Mesendoderm (in vitro differentiated cells): ENCODE results near the gene HHIPL2. TPM values are rescaled to one million over a fixed set of nuclear protein-coding genes. Genes with fewer than 3 reads are reported as not detected.

Experiments
- DNase-seq: peaks from one replicate; pipeline ENCODE4 v3.0.0; 2013
- H2AK5ac ChIP-seq: 2 replicates; pipeline ENCODE4 v1.6.1; 2013; ENCODE audit warnings: low read length, inconsistent platforms
- H2BK120ac ChIP-seq: 2 replicates; pipeline ENCODE4 v1.6.1; 2013; ENCODE audit warnings: low read depth, mild to moderate bottlenecking, low read length, moderate library complexity, mixed read lengths
- H2BK15ac ChIP-seq: replicated peaks from 2 replicates; pipeline ENCODE4 v1.6.1; 2013; ENCODE audit warnings: low read depth, mild to moderate bottlenecking, moderate library complexity
- H2BK5ac ChIP-seq: 2 replicates; pipeline ENCODE4 v1.6.1; 2013; ENCODE audit warnings: low read length, inconsistent platforms
- H3K18ac ChIP-seq: 2 replicates; pipeline ENCODE4 v1.6.1; 2013; ENCODE audit warnings: mild to moderate bottlenecking, low read length, mixed read lengths
- H3K23ac ChIP-seq: one replicate; pipeline ENCODE4 v1.6.1; 2013; ENCODE audit warnings: low read length
- H3K27ac ChIP-seq: 2 replicates; pipeline ENCODE4 v1.5.1; 2013; ENCODE audit warnings: low read depth, mild to moderate bottlenecking, inconsistent platforms, low read length, moderate library complexity
- H3K27me3 ChIP-seq: 2 replicates; pipeline ENCODE4 v1.6.1; 2013; ENCODE audit warnings: low read length, control low read depth, mild to moderate bottlenecking, inconsistent platforms; ENCODE audit not compliant: insufficient read depth, poor library complexity
- H3K36me3 ChIP-seq: 2 replicates; pipeline ENCODE4 v1.6.1; 2013; ENCODE audit warnings: low read length, inconsistent platforms; ENCODE audit not compliant: control insufficient read depth, insufficient read depth
- H3K4ac ChIP-seq: one replicate; pipeline ENCODE4 v1.6.1; 2013; ENCODE audit warnings: low read depth, mild to moderate bottlenecking, low read length, moderate library complexity
- H3K4me1 ChIP-seq: 2 replicates; pipeline ENCODE4 v1.6.1; 2013; ENCODE audit warnings: low read depth, low read length, inconsistent platforms; ENCODE audit not compliant: control insufficient read depth
- H3K4me2 ChIP-seq: 2 replicates; pipeline ENCODE4 v1.6.1; 2013; ENCODE audit warnings: low read length
- H3K4me3 ChIP-seq: 2 replicates; pipeline ENCODE4 v1.5.1; 2013; ENCODE audit warnings: mild to moderate bottlenecking, low read length
- H3K56ac ChIP-seq: one replicate; pipeline ENCODE4 v1.6.1; 2013; ENCODE audit warnings: low read length
- H3K79me1 ChIP-seq: 2 replicates; pipeline ENCODE4 v1.6.1; 2013; ENCODE audit warnings: low read length, inconsistent platforms
- H3K79me2 ChIP-seq: 2 replicates; pipeline ENCODE4 v1.6.1; 2013; ENCODE audit warnings: mild to moderate bottlenecking, low read length; ENCODE audit not compliant: control insufficient read depth, insufficient read depth
- H3K9ac ChIP-seq: 2 replicates; pipeline ENCODE4 v1.6.1; 2013; ENCODE audit warnings: low read length, inconsistent platforms
- H4K5ac ChIP-seq: one replicate; pipeline ENCODE4 v1.6.1; 2013; ENCODE audit warnings: low read length
- H4K8ac ChIP-seq: one replicate; pipeline ENCODE4 v1.6.1; 2013; ENCODE audit warnings: low read depth, mild to moderate bottlenecking, control low read depth, low read length, moderate library complexity
- WGBS: extraction: QIAGEN DNeasy Blood & Tissue Kit; methylation state at CpG from one replicate; pipeline ENCODE4 v1.1.7; 2013; ENCODE audit warnings: low lambda C conversion rate, missing lambda C conversion rate; ENCODE audit not compliant: insufficient coverage; ENCODE audit errors: extremely low coverage; 5-methylcytosine and 5-hydroxymethylcytosine counted together
- polyA plus RNA-seq, 2 experiments: library from polyadenylated mRNA; stranded (reverse); fragments of 200-250 nt; gene quantifications; one replicate each; pipeline ENCODE4 v1.2.3, GENCODE V29; 2013

The HHIPL2 gene
- polyA plus RNA-seq (2013, experiment 1 of 2), result 0.24 TPM
- 0.24 TPM for polyA plus RNA-seq (2013, experiment 2 of 2)

GRCh38 chr1:222547944-222548671 is at the start of gene HHIPL2:
HHIPL2 (minus strand) TSS chr1:222548104; CDS start chr1:222548044, 60 bp downstream.
- Histone ChIP-seq H3K9ac (no peak within 1 kb of the TSS), H4K5ac (no peak within 1 kb of the TSS), H3K79me2 (no peaks in the 10 kb centered on the region), H3K4ac (no peak within 1 kb of the TSS), H3K4me2 (no peak within 1 kb of the TSS), H3K79me1 (no peaks in the 10 kb centered on the region), H2AK5ac (no peak within 1 kb of the TSS), H4K8ac (no peak within 1 kb of the TSS), H3K27me3 (no peaks in the 10 kb centered on the region), H3K4me1 (no peaks in the 10 kb centered on the region), H3K18ac (no peak within 1 kb of the TSS), H2BK5ac (no peak within 1 kb of the TSS), H2BK120ac (no peak within 1 kb of the TSS), H3K4me3 (no peak within 1 kb of the TSS), H2BK15ac (no peak within 1 kb of the TSS), H3K36me3 (no peaks in the 10 kb centered on the region), H3K27ac (no peak within 1 kb of the TSS), H3K56ac (peak within 1 kb of the TSS; percentile 4), H3K23ac (no peak within 1 kb of the TSS)
- no CpG with 5 or more reads among the region's 8 CpGs for WGBS
- peak; percentile 65 for DNase-seq

GRCh38 chr1:222596696-222597095 is 48.8 kb upstream of the HHIPL2 start:
- Histone ChIP-seq H3K36me3 (no peaks in the 10 kb centered on the region), H3K4me3 (no peak overlapping the region), H3K4me2 (no peak overlapping the region), H4K5ac (no peak overlapping the region), H3K27me3 (peaks cover 2% of the 10 kb centered on the region), H2BK120ac (no peak overlapping the region), H2BK5ac (no peak overlapping the region), H3K23ac (no peak overlapping the region), H3K4ac (no peak overlapping the region), H3K79me2 (no peaks in the 10 kb centered on the region), H3K4me1 (no peaks in the 10 kb centered on the region), H3K79me1 (no peaks in the 10 kb centered on the region), H2AK5ac (no peak overlapping the region), H3K18ac (no peak overlapping the region), H2BK15ac (no peak overlapping the region), H3K9ac (no peak overlapping the region), H3K56ac (no peak overlapping the region), H4K8ac (no peak overlapping the region), H3K27ac (no peak overlapping the region)
- WGBS, result no CpG with 5 or more reads among the region's 4 CpGs
- no peak for DNase-seq

- H2AK5ac ChIP-seq, result no peak overlapping the region
- no peak overlapping the region for H3K23ac ChIP-seq
- no peak overlapping the region for H4K5ac ChIP-seq
- no peak overlapping the region for H3K56ac ChIP-seq
- H3K36me3 ChIP-seq, result no peaks in the 10 kb centered on the region
- H3K4me2 ChIP-seq, result no peak overlapping the region
- no peak overlapping the region for H3K18ac ChIP-seq
- no peaks in the 10 kb centered on the region for H3K79me2 ChIP-seq
- H2BK120ac ChIP-seq, result no peak overlapping the region
- H2BK5ac ChIP-seq, result no peak overlapping the region
- no peak overlapping the region for H3K9ac ChIP-seq
- no CpG with 5 or more reads among the region's 3 CpGs for WGBS
- H3K27ac ChIP-seq, result no peak overlapping the region
- H2BK15ac ChIP-seq, result no peak overlapping the region
- peaks cover 2% of the 10 kb centered on the region for H3K27me3 ChIP-seq
- DNase-seq, result no peak
- H4K8ac ChIP-seq, result no peak overlapping the region
- no peaks in the 10 kb centered on the region for H3K4me1 ChIP-seq
- no peaks in the 10 kb centered on the region for H3K79me1 ChIP-seq
- no peak overlapping the region for H3K4ac ChIP-seq
- no peak overlapping the region for H3K4me3 ChIP-seq
Observed at GRCh38 chr1:222594789-222595188, 46.9 kb upstream of the HHIPL2 start.

GRCh38 chr1:222592171-222592570 is 44.3 kb upstream of the HHIPL2 start:
- no peak overlapping the region for H3K4ac ChIP-seq
- peaks cover 2% of the 10 kb centered on the region for H3K27me3 ChIP-seq
- H2BK120ac ChIP-seq, result no peak overlapping the region
- H3K23ac ChIP-seq, result no peak overlapping the region
- H3K79me1 ChIP-seq, result peaks cover 4% of the 10 kb centered on the region
- H3K18ac ChIP-seq, result no peak overlapping the region
- H3K4me3 ChIP-seq, result no peak overlapping the region
- no peaks in the 10 kb centered on the region for H3K36me3 ChIP-seq
- H3K4me2 ChIP-seq, result no peak overlapping the region
- H3K27ac ChIP-seq, result no peak overlapping the region
- H3K4me1 ChIP-seq, result no peaks in the 10 kb centered on the region
- H3K9ac ChIP-seq, result no peak overlapping the region
- H3K79me2 ChIP-seq, result peaks cover 7% of the 10 kb centered on the region
- H2BK15ac ChIP-seq, result no peak overlapping the region
- H4K8ac ChIP-seq, result no peak overlapping the region
- no peak for DNase-seq
- no peak overlapping the region for H3K56ac ChIP-seq
- H2AK5ac ChIP-seq, result no peak overlapping the region
- no peak overlapping the region for H4K5ac ChIP-seq
- no peak overlapping the region for H2BK5ac ChIP-seq
- WGBS, result no CpG with 5 or more reads among the region's 3 CpGs

GRCh38 chr1:222589462-222590302 is 41.8 kb upstream of the HHIPL2 start, which contains the start of gene TAF1A:
TAF1A (minus strand) TSS chr1:222589933.
- Histone ChIP-seq H3K79me2 (peaks cover 11% of the 10 kb centered on the region), H3K79me1 (peaks cover 6% of the 10 kb centered on the region), H3K27me3 (no peaks in the 10 kb centered on the region), H4K8ac (peak within 1 kb of the TSS; percentile 94), H4K5ac (peak within 1 kb of the TSS; percentile 64), H3K18ac (peak within 1 kb of the TSS; percentile 90), H3K4me1 (no peaks in the 10 kb centered on the region), H3K56ac (peak within 1 kb of the TSS; percentile 91), H3K4ac (peak within 1 kb of the TSS; percentile 88), H2BK5ac (no peak within 1 kb of the TSS), H2BK120ac (peak within 1 kb of the TSS; percentile 40), H3K4me3 (peak within 1 kb of the TSS; percentile 87), H3K36me3 (no peaks in the 10 kb centered on the region), H2AK5ac (no peak within 1 kb of the TSS), H3K9ac (peak within 1 kb of the TSS; percentile 77), H3K4me2 (peak within 1 kb of the TSS; percentile 86), H3K27ac (peak within 1 kb of the TSS; percentile 58), H2BK15ac (no peak within 1 kb of the TSS), H3K23ac (no peak within 1 kb of the TSS)
- WGBS, result no CpG with 5 or more reads among the region's 41 CpGs
- DNase-seq, result peak; percentile 95
